IPS-15b (cell line): Measurements from ENCODE around the gene HSD17B8.

Experiments
- H3K27me3 ChIP-seq: one replicate; pipeline ENCODE4 v1.6.1; 2013; ENCODE audit warnings: low read length; ENCODE audit not compliant: control insufficient read depth, insufficient read depth
- H3K36me3 ChIP-seq: one replicate; pipeline ENCODE4 v1.6.1; 2013; ENCODE audit warnings: low read length; ENCODE audit not compliant: control insufficient read depth, insufficient read depth
- H3K4me1 ChIP-seq: one replicate; pipeline ENCODE4 v1.6.1; 2013; ENCODE audit warnings: mild to moderate bottlenecking, low read length; ENCODE audit not compliant: control insufficient read depth, insufficient read depth
- H3K4me3 ChIP-seq: one replicate; pipeline ENCODE4 v1.5.1; 2013; ENCODE audit warnings: low read depth, low read length
- H3K9ac ChIP-seq: one replicate; pipeline ENCODE4 v1.6.1; 2013; ENCODE audit warnings: low read depth, mild to moderate bottlenecking, low read length
- H3K9me3 ChIP-seq: one replicate; pipeline ENCODE4 v1.6.1; 2013; ENCODE audit warnings: mild to moderate bottlenecking, low read length; ENCODE audit not compliant: control insufficient read depth, insufficient read depth

The HSD17B8 gene

GRCh38 chr6:33189164-33189563 is 15.3 kb upstream of the HSD17B8 start:
- Histone ChIP-seq H3K27me3 (peaks cover 22% of the 10 kb centered on the region), H3K9me3 (no peaks in the 10 kb centered on the region), H3K36me3 (peaks cover under 1% of the 10 kb centered on the region), H3K4me3 (no peak overlapping the region), H3K4me1 (peaks cover 4% of the 10 kb centered on the region), H3K9ac (no peak overlapping the region)

- H3K9ac ChIP-seq, result no peak overlapping the region
- peaks cover 7% of the 10 kb centered on the region for H3K36me3 ChIP-seq
- peaks cover 4% of the 10 kb centered on the region for H3K4me1 ChIP-seq
- H3K27me3 ChIP-seq, result peaks cover 22% of the 10 kb centered on the region
- H3K9me3 ChIP-seq, result no peaks in the 10 kb centered on the region
- H3K4me3 ChIP-seq, result no peak overlapping the region
Measured at GRCh38 chr6:33189625-33190448, 14.6 kb upstream of the HSD17B8 start.

GRCh38 chr6:33190504-33191107 is 13.8 kb upstream of the HSD17B8 start:
- no peak overlapping the region for H3K4me3 ChIP-seq
- peaks cover 4% of the 10 kb centered on the region for H3K4me1 ChIP-seq
- H3K27me3 ChIP-seq, result peaks cover 22% of the 10 kb centered on the region
- no peaks in the 10 kb centered on the region for H3K9me3 ChIP-seq
- no peak overlapping the region for H3K9ac ChIP-seq
- H3K36me3 ChIP-seq, result peaks cover 14% of the 10 kb centered on the region

- Histone ChIP-seq H3K4me3 (peak overlapping the region; percentile 72), H3K9me3 (no peaks in the 10 kb centered on the region), H3K4me1 (peaks cover 2% of the 10 kb centered on the region), H3K27me3 (peaks cover 22% of the 10 kb centered on the region), H3K36me3 (peaks cover 21% of the 10 kb centered on the region), H3K9ac (no peak overlapping the region)
Measured at GRCh38 chr6:33191383-33192104, 12.9 kb upstream of the HSD17B8 start.

- Histone ChIP-seq H3K9me3 (no peaks in the 10 kb centered on the region), H3K4me3 (peak within 1 kb of the TSS; percentile 72), H3K9ac (peak within 1 kb of the TSS; percentile 54), H3K4me1 (peaks cover 3% of the 10 kb centered on the region), H3K36me3 (peaks cover 21% of the 10 kb centered on the region), H3K27me3 (peaks cover 22% of the 10 kb centered on the region)
Measured at GRCh38 chr6:33192105-33192646, 12.3 kb upstream of the HSD17B8 start, which contains the start of gene COL11A2. COL11A2 (minus strand) TSS chr6:33192467; CDS start chr6:33192240, 227 bp downstream.

- Histone ChIP-seq H3K4me3 (peak overlapping the region; percentile 72), H3K4me1 (peaks cover 8% of the 10 kb centered on the region), H3K9ac (peak overlapping the region; percentile 54), H3K27me3 (peaks cover 22% of the 10 kb centered on the region), H3K9me3 (no peaks in the 10 kb centered on the region), H3K36me3 (peaks cover 21% of the 10 kb centered on the region)
Measured at GRCh38 chr6:33192671-33193602, 11.5 kb upstream of the HSD17B8 start.

- Histone ChIP-seq H3K9me3 (no peaks in the 10 kb centered on the region), H3K27me3 (peaks cover 22% of the 10 kb centered on the region), H3K9ac (no peak overlapping the region), H3K4me1 (peaks cover 10% of the 10 kb centered on the region), H3K36me3 (peaks cover 21% of the 10 kb centered on the region), H3K4me3 (peak overlapping the region; percentile 39)
Measured at GRCh38 chr6:33193619-33194018, 10.8 kb upstream of the HSD17B8 start.

GRCh38 chr6:33194431-33194979 is 9.9 kb upstream of the HSD17B8 start:
- peaks cover 21% of the 10 kb centered on the region for H3K36me3 ChIP-seq
- no peak overlapping the region for H3K4me3 ChIP-seq
- no peaks in the 10 kb centered on the region for H3K9me3 ChIP-seq
- H3K4me1 ChIP-seq, result peaks cover 10% of the 10 kb centered on the region
- H3K27me3 ChIP-seq, result peaks cover 19% of the 10 kb centered on the region
- no peak overlapping the region for H3K9ac ChIP-seq

GRCh38 chr6:33195304-33196165 is 8.9 kb upstream of the HSD17B8 start:
- H3K36me3 ChIP-seq, result peaks cover 21% of the 10 kb centered on the region
- peaks cover 10% of the 10 kb centered on the region for H3K4me1 ChIP-seq
- H3K9ac ChIP-seq, result no peak overlapping the region
- no peak overlapping the region for H3K4me3 ChIP-seq
- H3K27me3 ChIP-seq, result peaks cover 16% of the 10 kb centered on the region
- H3K9me3 ChIP-seq, result no peaks in the 10 kb centered on the region

- Histone ChIP-seq H3K36me3 (peaks cover 32% of the 10 kb centered on the region), H3K9ac (no peak overlapping the region), H3K27me3 (no peaks in the 10 kb centered on the region), H3K4me3 (no peak overlapping the region), H3K4me1 (peaks cover 18% of the 10 kb centered on the region), H3K9me3 (no peaks in the 10 kb centered on the region)
Measured at GRCh38 chr6:33197431-33198048, 6.9 kb upstream of the HSD17B8 start.
